ENCODE data around the gene PPP1R9A. TPM values are rescaled to one million over a fixed set of nuclear protein-coding genes. Genes with fewer than 3 reads are reported as not detected.

PPP1R9A gene
- total RNA-seq, 4 donors from 2014 or later = 5.9 to 38.2 (median 13.7) TPM

DNA sequence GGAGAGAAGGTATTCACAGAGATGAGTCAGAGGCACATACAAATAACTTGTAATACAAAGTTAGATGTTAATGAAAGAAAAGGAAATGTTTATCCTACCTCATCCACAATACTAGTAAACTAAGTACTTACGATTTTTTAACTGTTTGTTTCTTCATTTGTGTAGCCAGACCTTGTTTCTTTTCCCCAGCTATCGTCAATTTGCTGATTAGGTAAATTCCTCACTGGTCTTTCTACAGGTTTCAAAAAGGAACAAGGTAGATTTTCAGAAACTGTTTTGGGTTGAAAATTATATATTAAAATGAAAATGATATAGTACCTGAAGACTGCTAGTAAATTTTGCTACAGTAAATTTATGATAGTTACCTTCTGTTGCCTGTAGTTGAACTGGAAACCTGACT, 360.4 kb downstream of the PPP1R9A start:
- Histone ChIP-seq H3K27me3 (no peaks in the 10 kb centered on the region), H3K4me1 (no peaks in the 10 kb centered on the region), H3K4me3 (no peak overlapping the region), H3K27ac (no peak overlapping the region), H3K9me3 (no peaks in the 10 kb centered on the region), H3K36me3 (no peaks in the 10 kb centered on the region)
- intact Hi-C loops (cut with DNase I; ENCODE audit: low total_unique reads) = loop anchor here (10.0 kb wide), 1 partner anchor 207 kb away; no protein-coding TSS in a partner anchor
- no peak for DNase-seq
- TF ChIP-seq POLR2A (IDR thresholded peaks at IDR 0.05) = no peak
- TF ChIP-seq, protein P1, sequence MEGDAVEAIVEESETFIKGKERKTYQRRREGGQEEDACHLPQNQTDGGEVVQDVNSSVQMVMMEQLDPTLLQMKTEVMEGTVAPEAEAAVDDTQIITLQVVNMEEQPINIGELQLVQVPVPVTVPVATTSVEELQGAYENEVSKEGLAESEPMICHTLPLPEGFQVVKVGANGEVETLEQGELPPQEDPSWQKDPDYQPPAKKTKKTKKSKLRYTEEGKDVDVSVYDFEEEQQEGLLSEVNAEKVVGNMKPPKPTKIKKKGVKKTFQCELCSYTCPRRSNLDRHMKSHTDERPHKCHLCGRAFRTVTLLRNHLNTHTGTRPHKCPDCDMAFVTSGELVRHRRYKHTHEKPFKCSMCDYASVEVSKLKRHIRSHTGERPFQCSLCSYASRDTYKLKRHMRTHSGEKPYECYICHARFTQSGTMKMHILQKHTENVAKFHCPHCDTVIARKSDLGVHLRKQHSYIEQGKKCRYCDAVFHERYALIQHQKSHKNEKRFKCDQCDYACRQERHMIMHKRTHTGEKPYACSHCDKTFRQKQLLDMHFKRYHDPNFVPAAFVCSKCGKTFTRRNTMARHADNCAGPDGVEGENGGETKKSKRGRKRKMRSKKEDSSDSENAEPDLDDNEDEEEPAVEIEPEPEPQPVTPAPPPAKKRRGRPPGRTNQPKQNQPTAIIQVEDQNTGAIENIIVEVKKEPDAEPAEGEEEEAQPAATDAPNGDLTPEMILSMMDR (IDR thresholded peaks at IDR 0.05 in 4 of 5, conservative IDR thresholded peaks at IDR 0.05 in 1 of 5) = no peak
- no peak for ATAC-seq
- in situ Hi-C loops (cut with MboI; ENCODE audit: low sequenced_read_pairs in 4 of 4) = no loop called here

DNA sequence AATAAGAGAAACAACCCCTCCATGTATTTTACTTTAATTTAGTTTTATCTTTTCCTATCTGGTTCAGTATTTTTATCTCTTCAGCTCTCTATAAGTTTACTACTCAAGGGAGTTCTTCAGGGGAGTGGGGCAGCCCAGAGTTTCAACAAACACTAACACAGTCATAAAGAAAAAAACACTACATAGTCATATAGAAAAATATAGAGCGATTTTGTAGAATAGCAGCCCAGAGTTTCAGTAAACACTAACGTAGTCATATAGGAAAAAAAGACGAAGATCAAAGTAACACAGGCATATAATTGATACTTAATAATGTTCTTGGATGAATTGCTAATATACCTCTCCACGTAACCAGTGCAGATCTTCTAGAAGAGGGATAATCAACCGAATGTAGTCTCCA, 362.2 kb downstream of the PPP1R9A start:
- intact Hi-C loops (cut with DNase I; ENCODE audit: low total_unique reads) = loop anchor here (10.0 kb wide), 1 partner anchor 205 kb away; no protein-coding TSS in a partner anchor

DNA sequence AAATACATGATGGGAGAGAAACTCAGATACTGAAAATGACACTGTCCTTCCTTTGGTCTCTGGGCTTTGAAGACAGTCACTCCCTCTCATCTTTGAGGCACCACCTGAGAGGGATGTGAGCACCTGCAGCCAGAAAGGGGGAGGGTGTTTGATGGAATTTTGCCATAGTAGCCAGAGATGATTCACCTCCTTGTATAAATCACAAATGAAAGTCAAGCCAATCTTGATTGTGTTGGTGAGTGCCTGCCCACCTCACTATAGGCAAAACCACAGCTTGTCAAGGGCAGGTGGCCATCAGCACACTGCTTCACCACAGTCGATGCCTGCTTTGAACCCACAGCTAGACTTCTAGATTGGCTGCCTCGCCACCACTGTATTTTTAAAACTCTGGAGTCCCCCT, 368.7 kb downstream of the PPP1R9A start:
- in situ Hi-C loops (cut with MboI; ENCODE audit: low sequenced_read_pairs in 4 of 4) = no loop called here

More for the DNA sequence above, 362.2 kb downstream of the PPP1R9A start:
- Histone ChIP-seq H3K27ac (no peak overlapping the region), H3K4me1 (no peaks in the 10 kb centered on the region), H3K4me3 (no peak overlapping the region), H3K9me3 (no peaks in the 10 kb centered on the region), H3K27me3 (no peaks in the 10 kb centered on the region), H3K36me3 (peaks cover 0 to 3% of the 10 kb centered on the region in 2 donors)
- in situ Hi-C loops (cut with MboI; ENCODE audit: low sequenced_read_pairs in 4 of 4) = no loop called here
- TF ChIP-seq, protein P1 (IDR thresholded peaks at IDR 0.05 in 4 of 5, conservative IDR thresholded peaks at IDR 0.05 in 1 of 5) = no peak
- no peak for TF ChIP-seq POLR2A (IDR thresholded peaks at IDR 0.05)
- DNase-seq (no peak), ATAC-seq (no peak)

DNA sequence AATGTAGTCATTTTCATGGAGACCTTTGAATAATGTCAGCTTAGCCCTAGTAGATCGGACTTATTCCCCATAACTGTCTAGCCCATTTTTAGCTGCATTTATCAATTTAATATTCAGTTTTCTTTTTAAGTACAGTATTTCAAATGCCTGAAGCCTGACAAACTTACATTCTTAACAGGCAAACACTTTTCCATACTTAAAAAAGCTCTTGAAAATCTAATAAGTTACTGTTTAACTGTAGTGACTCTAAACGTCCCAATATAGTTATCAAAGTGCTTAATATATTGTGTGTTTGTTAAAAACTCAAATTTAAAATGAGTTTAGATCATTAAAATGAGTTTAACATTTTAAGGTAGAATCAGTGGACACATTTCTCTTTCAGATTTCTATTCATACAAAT, 372.0 kb downstream of the PPP1R9A start:
- in situ Hi-C loops (cut with MboI; ENCODE audit: low sequenced_read_pairs in 4 of 4) = no loop called here
- peaks cover 0 to 5% of the 10 kb centered on the region in 2 donors for H3K36me3 ChIP-seq
- no peak for TF ChIP-seq POLR2A (IDR thresholded peaks at IDR 0.05)
- TF ChIP-seq, protein P1 (IDR thresholded peaks at IDR 0.05 in 4 of 5, conservative IDR thresholded peaks at IDR 0.05 in 1 of 5) = no peak
- DNase-seq (no peak), ATAC-seq (no peak)
- H3K27me3 ChIP-seq = no peaks in the 10 kb centered on the region
- no peak overlapping the region for H3K27ac ChIP-seq
- H3K4me3 ChIP-seq = no peak overlapping the region
- no peaks in the 10 kb centered on the region for H3K4me1 ChIP-seq
- H3K9me3 ChIP-seq = no peaks in the 10 kb centered on the region
- intact Hi-C loops (cut with DNase I; ENCODE audit: low total_unique reads) = no loop called here

More for the DNA sequence above, 368.7 kb downstream of the PPP1R9A start:
- Histone ChIP-seq H3K4me1 (no peaks in the 10 kb centered on the region), H3K9me3 (no peaks in the 10 kb centered on the region), H3K27ac (no peak overlapping the region), H3K27me3 (no peaks in the 10 kb centered on the region), H3K36me3 (peaks cover 0 to 6% of the 10 kb centered on the region in 2 donors), H3K4me3 (no peak overlapping the region)
- DNase-seq = no peak
- intact Hi-C loops (cut with DNase I; ENCODE audit: low total_unique reads) = no loop called here
- no peak for TF ChIP-seq POLR2A (IDR thresholded peaks at IDR 0.05)
- TF ChIP-seq, protein P1 (IDR thresholded peaks at IDR 0.05 in 4 of 5, conservative IDR thresholded peaks at IDR 0.05 in 1 of 5) = no peak
- no peak for ATAC-seq

DNA sequence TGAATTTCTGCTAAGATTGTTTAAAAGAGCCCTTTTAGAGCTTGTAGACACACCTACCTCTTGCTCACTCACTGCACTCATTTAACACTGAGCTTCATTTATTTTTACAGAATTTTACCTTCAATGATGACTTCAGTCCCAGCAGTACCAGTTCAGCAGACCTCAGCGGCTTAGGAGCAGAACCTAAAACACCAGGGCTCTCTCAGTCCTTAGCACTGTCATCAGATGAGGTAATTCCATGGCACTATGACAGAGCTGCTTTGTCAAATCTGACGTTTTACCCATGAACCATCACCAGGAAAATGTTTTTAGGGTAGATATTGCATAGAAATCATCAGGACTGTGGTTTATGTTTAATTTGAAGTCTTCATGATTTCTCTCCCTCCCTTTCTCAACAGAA, 378.7 kb downstream of the PPP1R9A start:
- Histone ChIP-seq H3K4me1 (no peaks in the 10 kb centered on the region), H3K36me3 (no peaks in the 10 kb centered on the region), H3K4me3 (no peak overlapping the region), H3K27me3 (no peaks in the 10 kb centered on the region), H3K27ac (no peak overlapping the region), H3K9me3 (no peaks in the 10 kb centered on the region)
- in situ Hi-C loops (cut with MboI; ENCODE audit: low sequenced_read_pairs in 4 of 4) = no loop called here
- intact Hi-C loops (cut with DNase I; ENCODE audit: low total_unique reads) = no loop called here
- no peak for TF ChIP-seq POLR2A (IDR thresholded peaks at IDR 0.05)
- TF ChIP-seq, protein P1 (IDR thresholded peaks at IDR 0.05 in 4 of 5, conservative IDR thresholded peaks at IDR 0.05 in 1 of 5) = no peak
- ATAC-seq = no peak
- DNase-seq = no peak
